ENCODE data around the gene LRRC49. TPM values are rescaled to one million over a fixed set of nuclear protein-coding genes. Genes with fewer than 3 reads are reported as not detected.

LRRC49 gene
- total RNA-seq, 1 experiment from 2014 or later = 8.3 TPM

DNA sequence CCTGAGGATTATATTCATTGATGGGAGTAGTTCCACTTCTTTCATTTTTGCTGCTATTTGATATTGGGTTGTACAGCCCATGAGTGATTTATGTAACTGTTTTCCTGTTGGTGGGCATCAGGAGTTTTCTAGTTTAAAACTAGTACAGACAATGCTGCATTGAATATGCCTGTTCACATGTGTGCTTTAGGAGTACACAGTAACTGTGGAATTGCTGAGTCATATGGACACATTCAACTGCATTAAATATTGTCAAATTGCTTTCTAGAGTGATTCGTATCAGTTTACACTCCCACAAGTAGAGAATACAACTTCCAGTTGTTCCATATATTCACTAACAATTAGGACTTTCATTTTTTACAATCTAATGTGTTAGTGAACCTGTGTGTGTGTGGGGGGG, 162.8 kb downstream of the LRRC49 start:
- Mint-ChIP-seq H3K9me3 (peaks cover 3 to 9% of the 10 kb centered on the region in 2 experiments; a peak in 3 of 5 replicates), H3K4me1 (peaks cover 1 to 5% of the 10 kb centered on the region in 2 experiments), H3K27ac (no peak overlapping the region), H3K36me3 (ENCODE audit: insufficient read depth in 1 of 3, low read depth in 3 of 3) (peaks cover 0 to 4% (median 3%) of the 10 kb centered on the region in 3 experiments; a peak in 2 of 7 replicates), H3K4me3 (no peak overlapping the region), H3K27me3 (ENCODE audit: low read depth) (no peaks in the 10 kb centered on the region)
- Histone ChIP-seq H2AK5ac (ENCODE audit: insufficient read length, low read length) (no peak overlapping the region), H2BK12ac (ENCODE audit: insufficient read length, low read depth, low read length) (no peak overlapping the region), H4K5ac (ENCODE audit: insufficient read length, low read depth, low read length) (no peak overlapping the region), H2BK120ac (ENCODE audit: low read depth, low read length, poor library complexity, severe bottlenecking) (no peak overlapping the region), H3T11ph (ENCODE audit: low read length) (no peak overlapping the region), H3K4me1 (ENCODE audit: insufficient read depth, low read length) (no peaks in the 10 kb centered on the region), H3K23me2 (ENCODE audit: insufficient read length, low read depth, low read length, poor library complexity, severe bottlenecking) (no peaks in the 10 kb centered on the region), H3K79me2 (ENCODE audit: insufficient read depth, low read length) (no peaks in the 10 kb centered on the region), H3K23ac (ENCODE audit: insufficient read length, low read depth, low read length) (no peak overlapping the region), H2BK15ac (ENCODE audit: low read depth, low read length) (no peak overlapping the region), H3K27ac (ENCODE audit: insufficient read length, low read depth, low read length) (no peak overlapping the region), H2AFZ (ENCODE audit: low read length) (no peak overlapping the region), H4K20me1 (ENCODE audit: control insufficient read depth, insufficient read depth, insufficient read length) (no peaks in the 10 kb centered on the region), H3K4me2 (ENCODE audit: insufficient read depth, insufficient read length, low read length) (no peak overlapping the region), H3K27me3 (ENCODE audit: insufficient read depth, low read length) (no peaks in the 10 kb centered on the region), H2BK5ac (ENCODE audit: insufficient read length, low read length) (no peak overlapping the region), H3K18ac (ENCODE audit: insufficient read length, low read depth, low read length) (no peak overlapping the region), H3K56ac (ENCODE audit: insufficient read length, low read depth, low read length) (no peak overlapping the region), H4K8ac (replicated peaks; ENCODE audit: insufficient read length, low read depth, low read length) (no peak overlapping the region), H3K14ac (ENCODE audit: insufficient read depth, low read length) (no peak overlapping the region), H3K79me1 (ENCODE audit: insufficient read depth, low read depth, low read length, poor library complexity, severe bottlenecking) (no peaks in the 10 kb centered on the region), H4K91ac (ENCODE audit: insufficient read length, low read depth, low read length) (no peak overlapping the region), H3K4ac (ENCODE audit: low read depth, low read length) (no peak overlapping the region), H2BK20ac (ENCODE audit: low read depth, low read length, poor library complexity, severe bottlenecking) (no peak overlapping the region), H3K9ac (ENCODE audit: extremely low read depth, insufficient read length, low read length) (no peak overlapping the region), H3K9me3 (ENCODE audit: control insufficient read depth, low read depth, low read length) (no peaks in the 10 kb centered on the region)
- WGBS (ENCODE audit: extremely low coverage, insufficient read length, low lambda C conversion rate) = no CpG with 5 or more reads among the region's 1 CpG
- no peak for TF ChIP-seq CTCF (conservative IDR thresholded peaks at IDR 0.05)
- no peak for DNase-seq
